ENCODE measurements around the gene ANKS4B. TPM values are rescaled to one million over a fixed set of nuclear protein-coding genes. Genes with fewer than 3 reads are reported as not detected.
"Not testable (repeated sequence)": the region's sequence is repeated elsewhere in the genome, so short reads cannot be mapped to it uniquely, and the experiment has no call there.

Gene ANKS4B
- polyA plus RNA-seq, 4 donors, result 0.14 to 5.6 (median 4.0) TPM

DNA sequence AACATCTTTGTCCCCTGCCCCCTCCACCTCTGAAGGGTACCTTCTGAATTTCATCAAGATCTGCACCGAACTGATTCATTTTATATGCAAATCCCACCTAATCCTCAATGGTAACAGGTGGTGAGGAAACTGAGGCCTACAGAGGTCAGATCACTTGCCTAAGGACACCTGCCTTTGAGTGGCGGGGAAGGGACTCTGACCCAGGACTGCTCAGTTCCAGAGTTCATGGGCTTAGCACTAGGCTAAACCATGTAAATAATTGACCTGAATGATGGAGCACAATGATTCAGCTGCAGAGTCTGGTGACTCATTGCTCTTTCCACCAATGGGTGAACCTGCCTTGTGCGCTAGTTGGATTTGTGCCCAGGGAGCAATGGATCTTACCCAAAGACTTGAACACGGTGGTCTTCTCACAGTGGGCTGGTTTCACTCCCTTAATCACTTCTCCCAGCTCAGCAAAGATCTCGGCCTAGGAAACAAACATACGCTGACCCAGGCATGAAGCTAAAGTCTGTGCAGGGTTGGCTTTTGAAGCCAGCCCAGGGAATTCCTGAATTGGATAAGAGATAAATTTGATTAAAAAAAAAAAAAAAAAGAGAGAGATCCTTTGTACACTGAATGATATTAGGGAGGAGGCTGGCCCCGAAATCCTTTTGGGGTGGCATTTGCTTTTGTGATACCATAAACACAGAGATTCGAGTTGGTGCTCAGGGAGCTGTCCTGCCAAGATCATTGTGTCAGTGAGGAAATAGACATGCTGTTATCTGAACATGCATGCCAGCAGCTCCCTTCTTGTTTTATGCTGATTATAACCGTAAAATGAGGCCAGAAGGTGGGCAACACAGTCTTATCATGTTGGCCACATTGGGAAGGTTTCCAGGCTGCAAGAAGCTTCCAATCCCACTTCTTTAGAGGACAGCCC, 27.6 kb downstream of the ANKS4B start:
- DNase-seq (ENCODE audit: low read depth in 4 of 4, low spot score in 3 of 4), result no peak

DNA sequence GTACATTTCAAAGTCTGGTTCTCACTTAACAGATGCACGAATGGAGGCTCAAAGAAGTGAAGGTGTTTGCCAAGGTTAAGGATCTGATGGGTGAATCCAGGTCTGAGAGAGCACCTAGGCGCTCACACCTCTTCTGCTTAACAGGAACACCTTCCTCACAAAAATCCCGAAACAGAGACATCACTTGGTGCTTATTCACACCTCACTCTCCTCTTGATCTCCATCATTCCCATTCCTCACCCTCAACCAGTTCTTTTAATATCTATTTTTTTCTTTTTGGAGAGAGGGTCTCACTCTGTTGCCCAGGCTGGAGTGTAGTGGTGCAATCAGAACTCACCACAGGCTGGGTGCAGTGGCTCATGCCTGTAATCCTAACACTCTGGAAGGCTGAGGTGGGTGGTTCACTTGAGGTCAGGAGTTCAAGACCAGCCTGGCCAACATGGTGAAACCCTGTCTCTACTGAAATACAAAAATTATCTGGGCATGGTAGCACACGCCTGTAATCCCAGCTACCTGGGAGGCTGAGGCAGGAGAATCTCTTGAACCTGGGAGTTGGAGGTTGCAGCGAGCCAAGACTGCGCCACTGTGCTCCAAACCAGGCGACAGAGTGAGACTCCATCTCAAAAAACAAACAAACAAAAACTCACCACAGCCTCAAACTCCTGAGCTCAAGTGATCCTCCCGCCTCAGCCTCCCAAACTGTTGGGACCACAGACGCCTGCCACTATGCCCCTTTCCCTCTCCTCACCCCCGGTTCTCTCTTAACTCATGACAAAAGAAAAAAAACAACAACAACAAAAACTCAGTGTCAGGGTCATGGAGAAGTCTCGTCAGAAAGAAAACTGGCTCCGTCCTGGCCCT, 29.5 kb downstream of the ANKS4B start:
- no peak for DNase-seq (ENCODE audit: low read depth in 4 of 4, low spot score in 3 of 4)

GRCh38 chr16:21263640-21264570, 30.4 kb downstream of the ANKS4B start:
- peak in 1 of 4 donors; percentile 38 for DNase-seq (ENCODE audit: low read depth in 4 of 4, low spot score in 3 of 4)

GRCh38 chr16:21264571-21265036, 31.1 kb downstream of the ANKS4B start:
- no peak for DNase-seq (ENCODE audit: low read depth in 4 of 4, low spot score in 3 of 4)

- DNase-seq (ENCODE audit: low read depth in 4 of 4, low spot score in 3 of 4), result no peak
Measured at GRCh38 chr16:21265104-21265837, 31.8 kb downstream of the ANKS4B start.

DNA sequence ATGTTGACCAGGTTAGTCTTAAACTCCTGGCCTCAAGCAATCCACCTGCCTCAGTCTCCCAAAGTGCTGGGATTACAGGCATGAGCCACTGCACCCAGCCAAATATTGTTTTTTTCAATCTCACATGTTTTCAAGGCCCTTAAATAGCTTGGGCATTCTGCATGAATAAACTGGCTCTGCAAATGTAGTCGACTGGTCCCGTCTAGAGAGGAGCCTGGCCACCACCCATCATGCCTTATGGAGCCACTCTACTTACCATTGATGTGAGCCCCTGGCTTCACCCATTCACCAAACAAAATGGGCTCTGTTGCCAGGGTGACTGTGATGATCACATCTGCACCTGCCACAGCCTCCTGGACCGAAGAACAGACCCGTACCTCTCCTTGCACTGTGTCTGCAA, 33.8 kb downstream of the ANKS4B start:
- DNase-seq (ENCODE audit: low read depth in 4 of 4, low spot score in 3 of 4), result no peak

DNA sequence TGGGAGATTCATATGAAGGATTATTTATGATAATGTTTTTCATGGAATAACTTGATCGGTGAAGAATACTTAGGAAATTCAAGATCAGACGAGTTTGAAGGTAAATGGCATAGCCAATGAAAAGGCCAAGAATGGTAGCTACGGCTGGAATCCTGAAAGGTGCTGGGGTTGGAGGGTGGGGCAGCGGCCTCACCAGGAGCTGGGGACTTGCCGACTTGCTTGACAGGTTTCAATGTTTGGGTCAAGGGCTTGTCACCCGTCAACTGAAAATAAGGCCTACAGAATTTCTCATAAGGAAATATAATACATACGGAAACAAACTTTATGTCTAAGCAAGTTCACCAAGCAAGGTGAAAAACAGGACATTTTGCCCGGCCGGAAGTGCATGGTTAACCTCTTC, 34.7 kb downstream of the ANKS4B start:
- no peak for DNase-seq (ENCODE audit: low read depth in 4 of 4, low spot score in 3 of 4)

GRCh38 chr16:21272253-21272652, 38.8 kb downstream of the ANKS4B start:
- DNase-seq (ENCODE audit: low read depth in 4 of 4, low spot score in 3 of 4), result no peak

GRCh38 chr16:21272763-21273162, 39.3 kb downstream of the ANKS4B start:
- DNase-seq (ENCODE audit: low read depth in 4 of 4, low spot score in 3 of 4), result not testable (repeated sequence)

DNA sequence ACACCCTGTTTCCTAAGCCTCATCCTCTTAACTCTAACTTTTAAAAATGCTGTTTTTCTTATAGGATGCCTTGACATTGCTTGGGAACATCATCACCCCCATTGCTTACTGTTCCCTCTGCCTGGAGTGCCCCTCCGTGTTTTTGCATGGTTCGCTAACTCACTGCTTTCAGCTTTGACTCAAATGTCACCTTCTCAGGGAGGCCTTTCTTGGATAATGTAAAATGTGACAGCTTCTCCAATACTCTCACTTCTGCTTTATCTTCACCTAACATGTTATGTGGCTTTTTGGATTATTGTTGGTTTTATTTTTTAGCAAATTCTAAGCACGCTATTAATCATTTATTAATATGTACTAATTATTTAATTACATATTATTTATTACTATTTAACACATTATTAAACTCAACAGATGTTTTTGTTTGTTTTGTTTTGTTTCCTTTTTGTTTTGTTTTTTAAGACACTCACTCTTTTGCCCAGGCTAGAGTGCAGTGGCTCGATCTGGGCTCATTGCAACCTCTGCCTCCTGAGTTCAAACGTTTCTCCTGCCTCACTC, 40.8 kb downstream of the ANKS4B start:
- DNase-seq (ENCODE audit: low read depth in 4 of 4, low spot score in 3 of 4), result no peak

GRCh38 chr16:21275529-21275928, 42.0 kb downstream of the ANKS4B start:
- DNase-seq (ENCODE audit: low read depth in 4 of 4, low spot score in 3 of 4), result no peak

GRCh38 chr16:21276090-21276489, 42.6 kb downstream of the ANKS4B start:
- no peak for DNase-seq (ENCODE audit: low read depth in 4 of 4, low spot score in 3 of 4)

GRCh38 chr16:21277045-21277926, 43.8 kb downstream of the ANKS4B start:
- DNase-seq (ENCODE audit: low read depth in 4 of 4, low spot score in 3 of 4), result no peak

GRCh38 chr16:21277927-21278706, 44.6 kb downstream of the ANKS4B start, which contains the start of gene CRYM:
Gene CRYM (minus strand): TSS chr16:21278290. CDS start chr16:21278251, 39 bp downstream.
- peak in 2 of 4 donors; percentile 18 to 47 for DNase-seq (ENCODE audit: low read depth in 4 of 4, low spot score in 3 of 4)

DNA sequence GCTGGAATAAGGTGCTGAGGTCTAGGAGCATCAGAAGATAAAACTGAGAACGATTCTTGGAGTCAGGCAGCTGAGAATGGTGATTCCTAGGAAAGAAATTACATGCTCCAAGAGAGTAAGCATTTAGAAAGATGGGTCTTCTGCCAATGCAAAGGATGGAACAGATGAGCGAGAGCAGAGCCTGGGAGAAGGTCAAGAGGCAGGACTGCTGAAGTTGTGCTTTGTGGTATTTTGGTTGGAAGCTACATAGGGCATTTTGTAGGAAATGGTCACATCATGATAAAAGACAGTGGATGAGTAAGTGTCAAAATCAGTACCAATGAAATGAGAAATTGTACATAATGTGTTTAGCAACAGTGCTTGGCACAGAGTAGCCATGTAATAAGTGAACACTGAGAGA, 46.0 kb downstream of the ANKS4B start:
- DNase-seq (ENCODE audit: low read depth in 4 of 4, low spot score in 3 of 4), result no peak

DNA sequence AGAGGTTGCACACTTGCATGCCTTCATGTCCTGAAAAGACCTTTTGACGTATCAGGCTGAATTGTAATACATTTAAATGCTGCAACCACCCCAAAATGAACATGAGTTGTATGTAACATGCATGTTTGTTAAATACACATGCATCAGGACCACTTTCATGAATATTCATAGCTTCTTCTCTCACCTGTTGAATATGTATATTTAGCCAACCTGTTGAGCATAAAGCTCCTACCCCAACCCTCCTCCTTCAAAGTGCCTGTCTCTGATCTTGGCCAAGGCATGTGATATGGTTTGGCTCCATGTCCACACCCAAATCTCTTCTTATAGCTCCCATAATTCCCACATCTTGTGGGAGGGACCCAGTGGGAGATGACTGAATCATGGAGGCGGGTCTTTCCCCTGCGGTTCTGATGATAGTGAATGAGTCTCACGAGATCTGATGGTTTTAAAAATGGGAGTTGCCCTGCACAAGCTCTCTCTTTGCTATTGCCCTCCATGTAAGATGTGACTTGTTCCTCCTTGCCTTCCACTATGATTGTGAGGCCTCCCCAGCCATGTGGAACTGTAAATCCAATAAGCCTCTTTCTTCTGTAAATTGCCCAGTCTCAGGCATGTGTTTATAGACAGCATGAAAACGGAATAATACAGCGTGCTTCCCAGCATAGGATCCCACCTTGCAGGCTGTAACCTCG, 48.3 kb downstream of the ANKS4B start:
- DNase-seq (ENCODE audit: low read depth in 4 of 4, low spot score in 3 of 4), result no peak
